GM12878 (cell line): Measurements from ENCODE around the gene HUNK. TPM values are rescaled to one million over a fixed set of nuclear protein-coding genes. Genes with fewer than 3 reads are reported as not detected.

Experiments used
- ATAC-seq: fragments of 200-7000 bp; cut with Tn5 transposase; 3 replicates; pipeline ENCODE4 v1.9.1; 2020; ENCODE audit warnings: mild to moderate bottlenecking, moderate library complexity
- BruUV-seq: library from RNA; stranded (reverse); fragments of 400-500 nt; replicated peaks from 2 replicates; lab custom pipeline; 2021; lab: Mats Ljungman, UMichigan
- CTCF ChIA-PET: fragments of 300-600 bp; sonication (Branson Sonifier 250); formaldehyde crosslinking; extraction: SDS; loops from one replicate; lab custom pipeline; 2021; ENCODE audit warnings: inconsistent platforms; lab: Yijun Ruan, JAX
- POLR2A ChIA-PET: fragments of 350-600 bp; formaldehyde crosslinking; extraction: SDS; loops from one replicate; lab custom pipeline; 2021; ENCODE audit warnings: inconsistent platforms; lab: Charles Lee
- RAD21 ChIA-PET: fragments of 300-600 bp; sonication (Branson Sonifier 250); formaldehyde crosslinking; loops from one replicate; lab custom pipeline; 2023; ENCODE audit warnings: antibody characterized with exemption; ENCODE audit not compliant: unreplicated experiment; lab: Charles Lee
- SMC1A ChIA-PET: fragments of 300-600 bp; sonication (Branson Sonifier 250); formaldehyde crosslinking; loops from one replicate; lab custom pipeline; 2023; ENCODE audit not compliant: unreplicated experiment, uncharacterized antibody; lab: Charles Lee
- DNase-seq: peaks from one replicate; pipeline ENCODE4 v3.0.0-alpha.2; 2011; ENCODE audit warnings: low read depth, low spot score
- FAIRE-seq: peaks from 3 replicates; lab custom pipeline; 2011; peaks lifted over from hg19 to GRCh38; lab: Jason Lieb, UNC
- H2AFZ ChIP-seq: 2 replicates; pipeline ENCODE4 v1.6.0; 2011; ENCODE audit warnings: low read depth, low read length, control low read depth; ENCODE audit not compliant: control insufficient read depth
- H3K27ac ChIP-seq: 2 replicates; pipeline ENCODE4 v1.5.1; 2011; ENCODE audit warnings: control low read depth; ENCODE audit not compliant: control insufficient read depth, insufficient read depth
- H3K27me3 ChIP-seq, 2 experiments: replicated peaks in 1 of 2; 2 replicates each; pipeline versions ENCODE4 v1.6.0 to v1.6.1; 2011; ENCODE audit warnings: low read length in 1 of 2; ENCODE audit not compliant: control insufficient read depth in 2 of 2, insufficient read depth in 2 of 2
- H3K36me3 ChIP-seq, 2 experiments: 2 replicates each; pipeline ENCODE4 v1.5.1; 2011; ENCODE audit warnings: low read length in 1 of 2; ENCODE audit not compliant: control insufficient read depth in 2 of 2, insufficient read depth in 2 of 2
- H3K4me1 ChIP-seq: 2 replicates; pipeline ENCODE4 v1.6.1; 2011; ENCODE audit warnings: mild to moderate bottlenecking, low read length, moderate library complexity, mixed read lengths; ENCODE audit not compliant: control insufficient read depth, insufficient read depth
- H3K4me2 ChIP-seq: 2 replicates; pipeline ENCODE4 v1.6.0; 2011; ENCODE audit warnings: control low read depth; ENCODE audit not compliant: control insufficient read depth, insufficient read depth
- H3K4me3 ChIP-seq: fragments of 200-600 bp; sonication (generic); 2 replicates; pipeline ENCODE4 v1.5.1; 2016
- H3K79me2 ChIP-seq: 2 replicates; pipeline ENCODE4 v1.6.0; 2011; ENCODE audit warnings: low read length; ENCODE audit not compliant: control insufficient read depth, insufficient read depth
- H3K9ac ChIP-seq: 2 replicates; pipeline ENCODE4 v1.8.0; 2011; ENCODE audit warnings: low read length, control low read depth, mixed read lengths; ENCODE audit not compliant: control insufficient read depth, insufficient read depth
- H3K9me3 ChIP-seq: replicated peaks from 3 replicates; pipeline ENCODE4 v1.5.1; 2011; ENCODE audit warnings: mild to moderate bottlenecking, low read length; ENCODE audit not compliant: control insufficient read depth, insufficient read depth
- H4K20me1 ChIP-seq: 2 replicates; pipeline ENCODE4 v1.6.0; 2011; ENCODE audit not compliant: control insufficient read depth, insufficient read depth
- EED ChIP-seq: sonication (generic); IDR thresholded peaks from 2 replicates; pipeline ENCODE4 v1.6.1; 2016; ENCODE audit warnings: antibody characterized with exemption, low read depth
- EP300 ChIP-seq, 2 experiments: fragments of 150-350 bp in 1 of 2; IDR thresholded peaks; 2 replicates each; pipeline ENCODE4 v1.6.1; 2011 to 2012; ENCODE audit warnings: low read depth in 2 of 2, low read length in 2 of 2, borderline replicate concordance in 1 of 2, improper control_type of control experiment in 1 of 2, inconsistent platforms in 1 of 2; ENCODE audit not compliant: control insufficient read depth in 1 of 2
- FOS ChIP-seq: IDR thresholded peaks from 3 replicates; pipeline ENCODE4 v1.6.1; 2011; ENCODE audit warnings: borderline replicate concordance; ENCODE audit not compliant: insufficient read length; ENCODE audit errors: extremely low read depth
- FOXM1 ChIP-seq: IDR thresholded peaks from 2 replicates; pipeline ENCODE4 v1.6.1; 2012; ENCODE audit warnings: low read depth, mild to moderate bottlenecking, inconsistent platforms, low read length, moderate library complexity
- MYC ChIP-seq: IDR thresholded peaks from 2 replicates; pipeline ENCODE4 v1.6.1; 2011; ENCODE audit warnings: mild to moderate bottlenecking, low read length, moderate library complexity, inconsistent platforms; ENCODE audit not compliant: insufficient read depth, insufficient replicate concordance, insufficient read length, severe bottlenecking
- NR2F1 ChIP-seq: fragments of 450-650 bp; conservative IDR thresholded peaks from 2 replicates; pipeline ENCODE4 v1.6.1; 2017; ENCODE audit warnings: mild to moderate bottlenecking
- SIX5 ChIP-seq: IDR thresholded peaks from 2 replicates; pipeline ENCODE4 v1.6.1; 2011; ENCODE audit warnings: mild to moderate bottlenecking, low read depth, low read length, moderate library complexity; ENCODE audit not compliant: severe bottlenecking
- TARDBP ChIP-seq: IDR thresholded peaks from 2 replicates; pipeline ENCODE4 v1.6.1; 2016; ENCODE audit warnings: borderline replicate concordance
- ZNF384 ChIP-seq: IDR thresholded peaks from 2 replicates; pipeline ENCODE4 v1.6.1; 2012; ENCODE audit warnings: low read depth, mild to moderate bottlenecking, low read length, improper control_type of control experiment, borderline replicate concordance
- WGBS: methylation state at CpG from one replicate; pipeline ENCODE4 v1.1.6; 2016; ENCODE audit warnings: low lambda C conversion rate; ENCODE audit not compliant: insufficient replicate concordance, insufficient coverage; ENCODE audit errors: missing lambda C conversion rate; 5-methylcytosine and 5-hydroxymethylcytosine counted together
- in situ Hi-C: fragments of 300-500 bp; cut with MboI; formaldehyde crosslinking; loops from 9 replicates; pipeline ENCODE4 v1.14.3; 2018; ENCODE audit warnings: mixed read lengths
- intact Hi-C: fragments of 100-400 bp; cut with micrococcal nuclease; formaldehyde crosslinking; loops from one replicate; pipeline ENCODE4 v1.14.2; 2022; ENCODE audit not compliant: unreplicated experiment
- polyA plus RNA-seq, 11 experiments: library from polyadenylated mRNA; depleted of rRNA in 4 of 11; unstranded in 6 of 11; stranded (reverse) in 5 of 11; fragments of >200 nt; fragmentation: Nextera tagmentation in 4 of 11; fragmentation: Illumina TruSeq in 1 of 11; extraction: Ambion mirVana in 4 of 11; extraction: Trizol in 1 of 11; gene quantifications; 1 replicate in 1 of 11; 2 replicates in 10 of 11; pipeline versions ENCODE4 v1.2.1 to v1.2.3, GENCODE V29; 2011 to 2016; ENCODE audit warnings: inconsistent platforms in 2 of 11, missing spikeins in 2 of 11, low read depth in 1 of 11
- total RNA-seq, 4 experiments: library from RNA; depleted of rRNA in 3 of 4; stranded (reverse); fragments of >200 nt in 3 of 4; fragmentation: Illumina TruSeq in 1 of 4; extraction: Trizol in 1 of 4; gene quantifications; 2 replicates each; pipeline versions ENCODE4 v1.2.1 to v1.2.3, GENCODE V29; 2013 to 2021
- TF ChIP-seq, protein P1 (sequence below): fragments of 450-650 bp; IDR thresholded peaks from 2 replicates; pipeline ENCODE4 v1.6.1; 2018; ENCODE audit warnings: mild to moderate bottlenecking, low read depth, moderate library complexity; ENCODE audit not compliant: partially characterized antibody

The HUNK gene
- total and polyA plus RNA-seq, 10 of the 15 experiments (the other 5 are each of a cell fraction or from before 2014, with no cell fraction given), result under 0.01 to 0.14 (median 0.03) TPM; not detected in 7

DNA sequence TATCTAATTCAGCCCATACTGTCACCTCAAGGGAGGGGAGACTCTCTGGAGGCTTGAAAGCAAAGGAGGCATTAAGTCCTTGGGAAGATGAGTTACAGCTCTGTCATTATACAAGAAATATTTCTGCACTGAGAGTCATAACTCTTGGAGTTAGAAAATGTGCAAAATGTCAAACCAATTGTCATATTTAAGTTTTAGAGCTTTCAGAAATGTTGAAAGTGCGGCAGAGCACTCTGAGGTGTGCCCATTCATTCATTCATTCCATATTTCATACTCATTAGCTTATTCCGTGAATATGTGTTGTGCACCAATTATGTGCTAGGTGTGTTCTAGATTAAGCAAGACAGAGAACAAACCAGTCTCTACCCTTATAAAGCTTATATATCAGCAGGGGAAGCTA lies 87.1 kb downstream of the HUNK start:
- H3K4me1 ChIP-seq, result no peaks in the 10 kb centered on the region
- TF ChIP-seq, protein P1, sequence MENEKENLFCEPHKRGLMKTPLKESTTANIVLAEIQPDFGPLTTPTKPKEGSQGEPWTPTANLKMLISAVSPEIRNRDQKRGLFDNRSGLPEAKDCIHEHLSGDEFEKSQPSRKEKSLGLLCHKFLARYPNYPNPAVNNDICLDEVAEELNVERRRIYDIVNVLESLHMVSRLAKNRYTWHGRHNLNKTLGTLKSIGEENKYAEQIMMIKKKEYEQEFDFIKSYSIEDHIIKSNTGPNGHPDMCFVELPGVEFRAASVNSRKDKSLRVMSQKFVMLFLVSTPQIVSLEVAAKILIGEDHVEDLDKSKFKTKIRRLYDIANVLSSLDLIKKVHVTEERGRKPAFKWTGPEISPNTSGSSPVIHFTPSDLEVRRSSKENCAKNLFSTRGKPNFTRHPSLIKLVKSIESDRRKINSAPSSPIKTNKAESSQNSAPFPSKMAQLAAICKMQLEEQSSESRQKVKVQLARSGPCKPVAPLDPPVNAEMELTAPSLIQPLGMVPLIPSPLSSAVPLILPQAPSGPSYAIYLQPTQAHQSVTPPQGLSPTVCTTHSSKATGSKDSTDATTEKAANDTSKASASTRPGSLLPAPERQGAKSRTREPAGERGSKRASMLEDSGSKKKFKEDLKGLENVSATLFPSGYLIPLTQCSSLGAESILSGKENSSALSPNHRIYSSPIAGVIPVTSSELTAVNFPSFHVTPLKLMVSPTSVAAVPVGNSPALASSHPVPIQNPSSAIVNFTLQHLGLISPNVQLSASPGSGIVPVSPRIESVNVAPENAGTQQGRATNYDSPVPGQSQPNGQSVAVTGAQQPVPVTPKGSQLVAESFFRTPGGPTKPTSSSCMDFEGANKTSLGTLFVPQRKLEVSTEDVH, result no peak
- TF ChIP-seq EED (no peak), MYC (no peak), NR2F1 (no peak), SIX5 (no peak), EP300 (IDR thresholded peaks at IDR 0.05; ENCODE audit: borderline replicate concordance in 1 of 2, control insufficient read depth in 1 of 2, low read depth in 2 of 2, low read length in 2 of 2) (no peak), FOS (no peak), ZNF384 (no peak), TARDBP (no peak), FOXM1 (no peak)
- TF ChIP-seq, all 136 proteins: peak for 0

More for the DNA sequence above, 87.1 kb downstream of the HUNK start:
- Histone ChIP-seq H3K9ac (no peak overlapping the region), H3K79me2 (no peaks in the 10 kb centered on the region), H3K9me3 (no peaks in the 10 kb centered on the region), H3K27ac (no peak overlapping the region), H3K36me3 (no peaks in the 10 kb centered on the region), H4K20me1 (no peaks in the 10 kb centered on the region), H2AFZ (no peak overlapping the region), H3K4me2 (no peak overlapping the region), H3K27me3 (no peaks in the 10 kb centered on the region), H3K4me3 (no peak overlapping the region)
- ATAC-seq (no peak), DNase-seq (no peak), FAIRE-seq (no peak)
- intact Hi-C loops, result no loop called here
- SMC1A ChIA-PET, result no interaction called here
- in situ Hi-C loops, result no loop called here
- POLR2A ChIA-PET, result no interaction called here
- RAD21 ChIA-PET, result no interaction called here
- WGBS, result 4% methylated on average over 2 of the region's 2 CpGs
- CTCF ChIA-PET, result no interaction called here
- BruUV-seq, result no TSS peak
